GM12878 (cell line): ENCODE data around the gene BBS4. TPM values are rescaled to one million over a fixed set of nuclear protein-coding genes. Genes with fewer than 3 reads are reported as not detected.

Experiments used
- BCLAF1 ChIP-seq: fragments of 450-650 bp; IDR thresholded peaks from 2 replicates; pipeline ENCODE4 v1.6.1; 2017; ENCODE audit warnings: antibody characterized with exemption, mild to moderate bottlenecking, moderate library complexity
- BHLHE40 ChIP-seq, 2 experiments: fragments of 450-650 bp in 1 of 2; IDR thresholded peaks; 2 replicates each; pipeline ENCODE4 v1.6.1; 2011 to 2017; ENCODE audit warnings: low read depth in 2 of 2, borderline replicate concordance in 1 of 2, improper control_type of control experiment in 1 of 2, low read length in 1 of 2, mild to moderate bottlenecking in 1 of 2
- CHD4 ChIP-seq: fragments of 200-600 bp; sonication (generic); IDR thresholded peaks from 2 replicates; pipeline ENCODE4 v1.6.1; 2016; ENCODE audit warnings: mild to moderate bottlenecking
- CTCF ChIP-seq, 3 experiments: IDR thresholded peaks in 2 of 3; conservative IDR thresholded peaks in 1 of 3; 2 replicates each; pipeline ENCODE4 v1.5.1; 2011; ENCODE audit warnings: low read depth in 3 of 3, low read length in 3 of 3, mild to moderate bottlenecking in 3 of 3, control low read depth in 2 of 3, moderate library complexity in 2 of 3, inconsistent platforms in 1 of 3, mixed read lengths in 1 of 3; ENCODE audit not compliant: control insufficient read depth in 2 of 3, insufficient read depth in 1 of 3; ENCODE audit errors: extremely low read depth in 1 of 3
- EP300 ChIP-seq, 2 experiments: fragments of 150-350 bp in 1 of 2; IDR thresholded peaks; 2 replicates each; pipeline ENCODE4 v1.6.1; 2011 to 2012; ENCODE audit warnings: low read depth in 2 of 2, low read length in 2 of 2, borderline replicate concordance in 1 of 2, improper control_type of control experiment in 1 of 2, inconsistent platforms in 1 of 2; ENCODE audit not compliant: control insufficient read depth in 1 of 2
- EZH2 ChIP-seq: IDR thresholded peaks from 2 replicates; pipeline ENCODE4 v1.6.1; 2012; ENCODE audit warnings: low read depth, mild to moderate bottlenecking, control low read depth, inconsistent platforms, low read length, borderline replicate concordance; ENCODE audit not compliant: control insufficient read depth
- FOXK2 ChIP-seq: fragments of 450-650 bp; IDR thresholded peaks from 2 replicates; pipeline ENCODE4 v1.6.1; 2017; ENCODE audit warnings: mild to moderate bottlenecking, moderate library complexity
- JUND ChIP-seq: IDR thresholded peaks from 2 replicates; pipeline ENCODE4 v1.6.1; 2012; ENCODE audit warnings: low read depth, mild to moderate bottlenecking, low read length, improper control_type of control experiment, moderate library complexity
- NR2F1 ChIP-seq: fragments of 450-650 bp; conservative IDR thresholded peaks from 2 replicates; pipeline ENCODE4 v1.6.1; 2017; ENCODE audit warnings: mild to moderate bottlenecking
- PBX3 ChIP-seq: IDR thresholded peaks from 2 replicates; pipeline ENCODE4 v1.6.1; 2011; ENCODE audit warnings: mild to moderate bottlenecking, low read depth, low read length, moderate library complexity; ENCODE audit not compliant: insufficient replicate concordance
- POLR2A ChIP-seq: IDR thresholded peaks from 2 replicates; pipeline ENCODE4 v1.6.1; 2011; ENCODE audit warnings: low read depth, mild to moderate bottlenecking, low read length
- RB1 ChIP-seq: fragments of 450-650 bp; formaldehyde crosslinking; IDR thresholded peaks from 2 replicates; pipeline ENCODE4 v1.6.1; 2017; ENCODE audit warnings: mild to moderate bottlenecking, borderline replicate concordance
- RFX5 ChIP-seq: IDR thresholded peaks from 2 replicates; pipeline ENCODE4 v1.6.1; 2011; ENCODE audit warnings: low read depth, low read length, improper control_type of control experiment
- ZNF217 ChIP-seq: fragments of 450-650 bp; IDR thresholded peaks from 2 replicates; pipeline ENCODE4 v1.6.1; 2017; ENCODE audit warnings: antibody characterized with exemption, mild to moderate bottlenecking
- polyA plus RNA-seq, 11 experiments: library from polyadenylated mRNA; depleted of rRNA in 4 of 11; unstranded in 6 of 11; stranded (reverse) in 5 of 11; fragments of >200 nt; fragmentation: Nextera tagmentation in 4 of 11; fragmentation: Illumina TruSeq in 1 of 11; extraction: Ambion mirVana in 4 of 11; extraction: Trizol in 1 of 11; gene quantifications; 1 replicate in 1 of 11; 2 replicates in 10 of 11; pipeline versions ENCODE4 v1.2.1 to v1.2.3, GENCODE V29; 2011 to 2016; ENCODE audit warnings: inconsistent platforms in 2 of 11, missing spikeins in 2 of 11, low read depth in 1 of 11
- total RNA-seq, 4 experiments: library from RNA; depleted of rRNA in 3 of 4; stranded (reverse); fragments of >200 nt in 3 of 4; fragmentation: Illumina TruSeq in 1 of 4; extraction: Trizol in 1 of 4; gene quantifications; 2 replicates each; pipeline versions ENCODE4 v1.2.1 to v1.2.3, GENCODE V29; 2013 to 2021
- TF ChIP-seq, protein P1 (sequence below): fragments of 450-650 bp; IDR thresholded peaks from 2 replicates; pipeline ENCODE4 v1.6.1; 2017; ENCODE audit warnings: mild to moderate bottlenecking, moderate library complexity

Gene BBS4
- total and polyA plus RNA-seq, 10 of the 15 experiments (the other 5 are each of a cell fraction or from before 2014, with no cell fraction given): 7.2 to 22.1 (median 9.9) TPM

GRCh38 chr15:72783640-72784455, 97.8 kb downstream of the BBS4 start, which contains the start of gene ADPGK (continued):
- TF ChIP-seq CTCF (IDR thresholded peaks at IDR 0.05 in 2 of 3, conservative IDR thresholded peaks at IDR 0.05 in 1 of 3; ENCODE audit: control insufficient read depth in 2 of 3, extremely low read depth in 1 of 3, insufficient read depth in 1 of 3, low read depth in 3 of 3, low read length in 3 of 3) (peak; percentile 34 to 48 (median 47)), NR2F1 (peak; percentile 48), CHD4 (no peak), BHLHE40 (IDR thresholded peaks at IDR 0.05; ENCODE audit: borderline replicate concordance in 1 of 2, low read depth in 2 of 2, low read length in 1 of 2) (peak; percentile 57 to 71; a peak in 3 of 4 replicates), ZNF217 (no peak), EZH2 (no peak), PBX3 (peak; percentile 7), EP300 (IDR thresholded peaks at IDR 0.05; ENCODE audit: borderline replicate concordance in 1 of 2, control insufficient read depth in 1 of 2, low read depth in 2 of 2, low read length in 2 of 2) (peak in 1 of 2 experiments; percentile 34; a peak in 1 of 4 replicates), POLR2A (peak; percentile 98), RFX5 (no peak), RB1 (peak; percentile 75; the same call in 1 of the 2 replicates), BCLAF1 (no peak), JUND (0 out of 2 replicates have a peak, but pooled peaks have one; percentile 15), FOXK2 (peak; percentile 63)
- TF ChIP-seq, protein P1, sequence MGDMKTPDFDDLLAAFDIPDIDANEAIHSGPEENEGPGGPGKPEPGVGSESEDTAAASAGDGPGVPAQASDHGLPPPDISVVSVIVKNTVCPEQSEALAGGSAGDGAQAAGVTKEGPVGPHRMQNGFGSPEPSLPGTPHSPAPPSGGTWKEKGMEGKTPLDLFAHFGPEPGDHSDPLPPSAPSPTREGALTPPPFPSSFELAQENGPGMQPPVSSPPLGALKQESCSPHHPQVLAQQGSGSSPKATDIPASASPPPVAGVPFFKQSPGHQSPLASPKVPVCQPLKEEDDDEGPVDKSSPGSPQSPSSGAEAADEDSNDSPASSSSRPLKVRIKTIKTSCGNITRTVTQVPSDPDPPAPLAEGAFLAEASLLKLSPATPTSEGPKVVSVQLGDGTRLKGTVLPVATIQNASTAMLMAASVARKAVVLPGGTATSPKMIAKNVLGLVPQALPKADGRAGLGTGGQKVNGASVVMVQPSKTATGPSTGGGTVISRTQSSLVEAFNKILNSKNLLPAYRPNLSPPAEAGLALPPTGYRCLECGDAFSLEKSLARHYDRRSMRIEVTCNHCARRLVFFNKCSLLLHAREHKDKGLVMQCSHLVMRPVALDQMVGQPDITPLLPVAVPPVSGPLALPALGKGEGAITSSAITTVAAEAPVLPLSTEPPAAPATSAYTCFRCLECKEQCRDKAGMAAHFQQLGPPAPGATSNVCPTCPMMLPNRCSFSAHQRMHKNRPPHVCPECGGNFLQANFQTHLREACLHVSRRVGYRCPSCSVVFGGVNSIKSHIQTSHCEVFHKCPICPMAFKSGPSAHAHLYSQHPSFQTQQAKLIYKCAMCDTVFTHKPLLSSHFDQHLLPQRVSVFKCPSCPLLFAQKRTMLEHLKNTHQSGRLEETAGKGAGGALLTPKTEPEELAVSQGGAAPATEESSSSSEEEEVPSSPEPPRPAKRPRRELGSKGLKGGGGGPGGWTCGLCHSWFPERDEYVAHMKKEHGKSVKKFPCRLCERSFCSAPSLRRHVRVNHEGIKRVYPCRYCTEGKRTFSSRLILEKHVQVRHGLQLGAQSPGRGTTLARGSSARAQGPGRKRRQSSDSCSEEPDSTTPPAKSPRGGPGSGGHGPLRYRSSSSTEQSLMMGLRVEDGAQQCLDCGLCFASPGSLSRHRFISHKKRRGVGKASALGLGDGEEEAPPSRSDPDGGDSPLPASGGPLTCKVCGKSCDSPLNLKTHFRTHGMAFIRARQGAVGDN: peak; percentile 61
